ENCODE measurements around the gene MINDY4B. TPM values are rescaled to one million over a fixed set of nuclear protein-coding genes. Genes with fewer than 3 reads are reported as not detected.

The MINDY4B gene
- total and polyA plus RNA-seq, 2 of the 13 experiments (the other 11 are each of a cell fraction or from before 2014, with no cell fraction given): not detected

DNA sequence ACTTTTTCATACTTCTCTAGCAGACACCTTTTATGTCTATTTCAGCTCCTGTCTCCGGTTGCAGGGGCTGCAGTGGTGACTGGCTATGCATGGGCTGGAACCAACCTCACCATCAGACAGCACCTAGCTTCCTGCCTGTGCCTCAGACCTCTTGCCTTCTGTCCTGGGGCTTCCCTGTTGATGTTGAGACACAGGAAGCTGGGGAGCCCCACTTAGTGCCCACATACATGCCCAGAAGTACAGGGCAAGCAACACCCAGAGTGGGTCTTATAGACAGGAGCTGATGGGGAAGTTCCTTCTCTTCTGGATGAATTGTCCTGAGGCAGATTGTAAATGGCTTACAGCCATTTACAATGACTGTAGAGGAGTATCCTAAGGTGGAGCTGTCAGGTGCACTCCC lies 77.0 kb downstream of the MINDY4B start (continued):
- TF ChIP-seq ZNF512 (CRISPR knock-in tag; IDR thresholded peaks at IDR 0.05): no peak

GRCh38 chr3:150826466-150827282 lies 78.6 kb downstream of the MINDY4B start:
- Histone ChIP-seq H3K4me1 (ENCODE audit: insufficient read depth, low read length) (peaks cover 26% of the 10 kb centered on the region; the same call in 1 of the 2 replicates), H4K20me1 (ENCODE audit: insufficient read depth, low read length) (no peaks in the 10 kb centered on the region), H3K27me3 (ENCODE audit: control insufficient read depth in 1 of 2, insufficient read depth in 2 of 2, low read length in 2 of 2) (peaks cover 0 to 3% of the 10 kb centered on the region in 2 experiments; a peak in 2 of 5 replicates), H3K4me2 (ENCODE audit: low read depth, low read length) (no peak overlapping the region), H3K36me3 (replicated peaks in 1 of 2; ENCODE audit: control insufficient read depth in 1 of 2, insufficient read depth in 2 of 2, low read length in 2 of 2) (no peaks in the 10 kb centered on the region), H3K9me3 (ENCODE audit: low read length) (no peaks in the 10 kb centered on the region), H2AFZ (ENCODE audit: low read length) (no peak overlapping the region), H3K79me2 (ENCODE audit: insufficient read depth, low read length) (no peaks in the 10 kb centered on the region), H3K27ac (ENCODE audit: extremely low read length, insufficient read depth, low read length) (no peak overlapping the region), H3K4me3 (replicated peaks in 1 of 3; ENCODE audit: insufficient read depth in 1 of 3, low read depth in 2 of 3, low read length in 3 of 3) (no peak overlapping the region), H3K9ac (ENCODE audit: insufficient read depth, low read depth, low read length) (no peak overlapping the region)
- CTCF ChIA-PET (ENCODE audit: low intra/inter-chr PET ratio, low total read pairs): no interaction called here
- WGBS (ENCODE audit: low lambda C conversion rate): 65% methylated on average over 11 of the region's 12 CpGs
- no peak for DNase-seq (ENCODE audit: low spot score)
- no peak for TF ChIP-seq ZNF710 (CRISPR knock-in tag; IDR thresholded peaks at IDR 0.05; ENCODE audit: borderline replicate concordance)
- no peak for TF ChIP-seq ZNF124 (CRISPR knock-in tag; IDR thresholded peaks at IDR 0.05)
- TF ChIP-seq, protein P1, sequence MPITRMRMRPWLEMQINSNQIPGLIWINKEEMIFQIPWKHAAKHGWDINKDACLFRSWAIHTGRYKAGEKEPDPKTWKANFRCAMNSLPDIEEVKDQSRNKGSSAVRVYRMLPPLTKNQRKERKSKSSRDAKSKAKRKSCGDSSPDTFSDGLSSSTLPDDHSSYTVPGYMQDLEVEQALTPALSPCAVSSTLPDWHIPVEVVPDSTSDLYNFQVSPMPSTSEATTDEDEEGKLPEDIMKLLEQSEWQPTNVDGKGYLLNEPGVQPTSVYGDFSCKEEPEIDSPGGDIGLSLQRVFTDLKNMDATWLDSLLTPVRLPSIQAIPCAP (CRISPR knock-in tag; IDR thresholded peaks at IDR 0.05; ENCODE audit: low read depth): no peak
- no peak for TF ChIP-seq SP4 (CRISPR knock-in tag; IDR thresholded peaks at IDR 0.05)
- TF ChIP-seq ZFP36 (IDR thresholded peaks at IDR 0.05; ENCODE audit: borderline replicate concordance, low read depth, low read length, partially characterized antibody): no peak
- no peak for ATAC-seq
- POLR2A ChIA-PET: no interaction called here
- BruUV-seq (replicated peaks): no TSS peak
- no peak for FAIRE-seq
- in situ Hi-C loops (cut with HindIII; ENCODE audit: extremely low pct_ligation_motif_present, low pct_unique_long_range_greater_than_20kb) (no loop called here), intact Hi-C loops (cut with micrococcal nuclease; ENCODE audit: unreplicated experiment) (no loop called here)
